Measurements from ENCODE around the gene RAB31. TPM values are rescaled to one million over a fixed set of nuclear protein-coding genes. Genes with fewer than 3 reads are reported as not detected.

The RAB31 gene
- total RNA-seq, 4 donors from 2014 or later: 22.9 to 98.1 (median 34.3) TPM

DNA sequence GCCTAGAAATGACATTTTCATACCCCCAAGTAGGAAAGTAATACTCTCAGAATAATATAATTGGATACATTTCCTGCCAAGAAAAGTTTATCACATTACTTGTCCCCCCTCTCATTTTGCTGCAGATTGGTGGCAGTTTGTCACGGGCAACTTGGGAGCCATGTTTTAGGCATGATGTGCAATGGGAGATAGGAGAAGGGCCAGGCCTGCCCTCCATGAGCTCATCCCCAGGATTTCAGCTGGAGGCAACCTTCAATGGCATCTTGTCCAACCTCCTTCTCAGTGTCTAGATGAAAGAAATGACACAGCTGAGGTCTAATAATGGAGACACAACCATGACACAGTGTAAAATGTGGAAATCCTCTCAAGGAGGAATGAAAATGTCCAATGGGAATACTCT is 11.4 kb upstream of the RAB31 start:
- Histone ChIP-seq H3K9me3 (no peaks in the 10 kb centered on the region), H3K4me3 (no peak overlapping the region), H3K27ac (no peak overlapping the region), H3K4me1 (no peaks in the 10 kb centered on the region), H3K27me3 (no peaks in the 10 kb centered on the region), H3K36me3 (no peaks in the 10 kb centered on the region)
- no peak for TF ChIP-seq POLR2A (IDR thresholded peaks at IDR 0.05)
- TF ChIP-seq, protein P1, sequence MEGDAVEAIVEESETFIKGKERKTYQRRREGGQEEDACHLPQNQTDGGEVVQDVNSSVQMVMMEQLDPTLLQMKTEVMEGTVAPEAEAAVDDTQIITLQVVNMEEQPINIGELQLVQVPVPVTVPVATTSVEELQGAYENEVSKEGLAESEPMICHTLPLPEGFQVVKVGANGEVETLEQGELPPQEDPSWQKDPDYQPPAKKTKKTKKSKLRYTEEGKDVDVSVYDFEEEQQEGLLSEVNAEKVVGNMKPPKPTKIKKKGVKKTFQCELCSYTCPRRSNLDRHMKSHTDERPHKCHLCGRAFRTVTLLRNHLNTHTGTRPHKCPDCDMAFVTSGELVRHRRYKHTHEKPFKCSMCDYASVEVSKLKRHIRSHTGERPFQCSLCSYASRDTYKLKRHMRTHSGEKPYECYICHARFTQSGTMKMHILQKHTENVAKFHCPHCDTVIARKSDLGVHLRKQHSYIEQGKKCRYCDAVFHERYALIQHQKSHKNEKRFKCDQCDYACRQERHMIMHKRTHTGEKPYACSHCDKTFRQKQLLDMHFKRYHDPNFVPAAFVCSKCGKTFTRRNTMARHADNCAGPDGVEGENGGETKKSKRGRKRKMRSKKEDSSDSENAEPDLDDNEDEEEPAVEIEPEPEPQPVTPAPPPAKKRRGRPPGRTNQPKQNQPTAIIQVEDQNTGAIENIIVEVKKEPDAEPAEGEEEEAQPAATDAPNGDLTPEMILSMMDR (IDR thresholded peaks at IDR 0.05): no peak
- intact Hi-C loops (cut with DNase I; ENCODE audit: low total_unique reads): no loop called here
- no peak for DNase-seq

DNA sequence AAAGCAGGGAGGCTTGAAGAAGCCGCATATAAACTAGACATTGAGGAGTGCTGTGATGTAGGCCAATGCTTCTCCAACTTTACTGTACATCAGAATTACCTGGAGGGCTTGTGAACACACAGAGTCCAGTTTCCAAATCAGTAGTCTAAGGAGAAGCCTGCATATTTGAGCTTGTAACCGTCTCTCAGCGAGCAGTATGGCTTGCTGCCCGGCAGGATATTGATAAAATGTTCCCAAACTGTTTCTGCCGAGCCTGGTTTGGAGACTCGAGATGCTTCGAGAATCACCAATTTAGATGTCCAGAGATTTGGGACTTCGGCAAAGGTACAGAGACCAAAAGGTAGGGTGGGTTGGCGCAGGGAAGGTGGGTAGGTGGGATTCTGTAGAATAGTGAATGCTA is 11.0 kb upstream of the RAB31 start:
- H3K36me3 ChIP-seq: no peaks in the 10 kb centered on the region
- intact Hi-C loops (cut with DNase I; ENCODE audit: low total_unique reads): no loop called here
- no peak overlapping the region for H3K27ac ChIP-seq

DNA sequence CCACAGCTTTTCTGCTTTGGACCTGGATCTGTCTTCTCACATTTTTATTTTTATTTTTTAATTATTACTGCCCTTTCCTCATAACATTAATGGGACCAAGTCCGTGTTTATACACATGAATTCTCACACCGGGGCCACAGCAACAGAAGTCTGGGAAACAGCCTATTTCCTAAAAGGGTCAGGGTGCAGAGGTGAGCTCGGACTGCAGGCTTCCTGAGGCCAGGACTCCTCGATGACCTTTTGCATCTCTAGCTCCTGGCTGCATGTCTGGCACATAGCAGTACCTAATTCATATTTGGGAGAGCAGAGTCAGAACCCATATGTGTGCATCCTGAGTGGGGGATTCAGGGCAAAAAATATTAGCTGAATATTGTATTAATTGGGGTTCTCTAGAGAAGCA is 9.6 kb upstream of the RAB31 start:
- intact Hi-C loops (cut with DNase I; ENCODE audit: low total_unique reads): no loop called here
- Histone ChIP-seq H3K27ac (no peak overlapping the region), H3K4me3 (no peak overlapping the region), H3K4me1 (no peaks in the 10 kb centered on the region), H3K36me3 (no peaks in the 10 kb centered on the region), H3K27me3 (no peaks in the 10 kb centered on the region), H3K9me3 (no peaks in the 10 kb centered on the region)
- no peak for DNase-seq
- no peak for TF ChIP-seq POLR2A (IDR thresholded peaks at IDR 0.05)
- TF ChIP-seq, protein P1 (IDR thresholded peaks at IDR 0.05): no peak

More for the DNA sequence above, 11.0 kb upstream of the RAB31 start:
- no peak for TF ChIP-seq POLR2A (IDR thresholded peaks at IDR 0.05)
- TF ChIP-seq, protein P1 (IDR thresholded peaks at IDR 0.05): no peak
- DNase-seq: no peak
- H3K4me3 ChIP-seq: no peak overlapping the region
- H3K27me3 ChIP-seq: no peaks in the 10 kb centered on the region
- H3K9me3 ChIP-seq: no peaks in the 10 kb centered on the region
- H3K4me1 ChIP-seq: no peaks in the 10 kb centered on the region

DNA sequence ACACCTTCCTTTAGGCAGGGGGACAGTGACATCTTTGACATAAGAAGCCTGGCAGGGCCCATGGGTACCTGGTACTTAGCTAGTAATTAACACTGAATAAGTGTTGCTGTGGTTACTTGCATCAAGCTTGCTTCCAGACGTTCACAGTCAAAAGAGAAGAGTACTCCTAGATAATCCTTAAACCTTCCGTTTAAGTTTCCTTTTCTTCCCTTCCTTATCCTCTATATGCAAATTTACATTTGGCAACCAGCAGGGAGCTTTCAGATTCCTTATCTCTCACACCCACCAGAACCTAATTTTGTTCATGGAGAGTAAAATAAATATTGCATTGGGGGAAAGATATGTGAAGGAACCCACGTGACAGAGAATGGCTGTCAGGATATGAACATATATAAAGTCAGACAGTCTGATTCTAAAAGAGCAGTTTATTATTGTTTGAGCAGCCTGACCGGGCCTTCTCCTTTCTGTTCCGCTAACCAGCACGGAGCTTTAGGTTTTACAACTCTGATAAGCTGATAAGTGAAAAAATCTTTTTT is 7.8 kb upstream of the RAB31 start:
- TF ChIP-seq, protein P1 (IDR thresholded peaks at IDR 0.05): no peak
- no peak for TF ChIP-seq POLR2A (IDR thresholded peaks at IDR 0.05)
- no peak for DNase-seq
- Histone ChIP-seq H3K4me3 (no peak overlapping the region), H3K36me3 (no peaks in the 10 kb centered on the region), H3K27me3 (no peaks in the 10 kb centered on the region), H3K4me1 (no peaks in the 10 kb centered on the region), H3K27ac (no peak overlapping the region), H3K9me3 (no peaks in the 10 kb centered on the region)
- intact Hi-C loops (cut with DNase I; ENCODE audit: low total_unique reads): no loop called here

DNA sequence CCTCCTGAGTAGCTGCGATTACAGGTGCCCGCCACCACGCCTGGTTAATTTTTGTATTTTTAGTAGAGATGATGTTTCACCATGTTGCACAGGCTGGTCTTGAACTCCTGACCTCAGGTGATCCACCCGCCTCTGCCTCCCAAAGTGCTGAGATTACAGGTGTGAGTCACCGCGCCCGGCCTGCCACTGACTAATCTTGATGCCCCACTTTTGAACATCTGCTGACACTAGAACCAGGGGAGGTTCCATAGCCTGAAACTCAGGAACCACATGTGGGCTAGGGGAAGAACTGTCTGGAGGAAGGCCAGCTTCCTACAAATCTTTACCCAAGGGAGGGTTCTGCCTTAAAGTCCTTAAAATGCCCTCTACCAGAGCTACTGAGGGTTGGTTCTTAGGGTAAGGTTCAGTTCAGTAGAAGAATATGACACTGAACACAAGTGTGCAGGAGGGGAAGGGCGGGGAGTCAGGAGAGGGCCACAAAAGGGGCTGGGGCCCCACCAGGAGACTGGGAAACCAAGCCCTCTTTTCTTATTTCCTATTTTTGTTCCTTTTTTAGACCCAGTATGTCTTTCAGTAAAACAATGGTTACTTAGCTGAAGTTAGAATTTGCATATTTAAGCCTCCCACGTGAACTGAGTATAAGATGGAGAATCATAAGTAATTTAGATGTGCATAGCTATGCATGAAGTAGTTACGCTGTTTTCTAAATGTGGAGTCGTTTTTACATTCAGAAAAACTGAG is 6.3 kb upstream of the RAB31 start:
- Histone ChIP-seq H3K27ac (no peak overlapping the region), H3K9me3 (no peaks in the 10 kb centered on the region), H3K27me3 (no peaks in the 10 kb centered on the region), H3K4me3 (no peak overlapping the region), H3K36me3 (no peaks in the 10 kb centered on the region), H3K4me1 (no peaks in the 10 kb centered on the region)
- DNase-seq: no peak
- intact Hi-C loops (cut with DNase I; ENCODE audit: low total_unique reads): no loop called here
- TF ChIP-seq POLR2A (IDR thresholded peaks at IDR 0.05): no peak
- TF ChIP-seq, protein P1 (IDR thresholded peaks at IDR 0.05): no peak

Data from uterus (tissue), 4 donors.